Measurements from ENCODE around the gene SERINC2.

DNA sequence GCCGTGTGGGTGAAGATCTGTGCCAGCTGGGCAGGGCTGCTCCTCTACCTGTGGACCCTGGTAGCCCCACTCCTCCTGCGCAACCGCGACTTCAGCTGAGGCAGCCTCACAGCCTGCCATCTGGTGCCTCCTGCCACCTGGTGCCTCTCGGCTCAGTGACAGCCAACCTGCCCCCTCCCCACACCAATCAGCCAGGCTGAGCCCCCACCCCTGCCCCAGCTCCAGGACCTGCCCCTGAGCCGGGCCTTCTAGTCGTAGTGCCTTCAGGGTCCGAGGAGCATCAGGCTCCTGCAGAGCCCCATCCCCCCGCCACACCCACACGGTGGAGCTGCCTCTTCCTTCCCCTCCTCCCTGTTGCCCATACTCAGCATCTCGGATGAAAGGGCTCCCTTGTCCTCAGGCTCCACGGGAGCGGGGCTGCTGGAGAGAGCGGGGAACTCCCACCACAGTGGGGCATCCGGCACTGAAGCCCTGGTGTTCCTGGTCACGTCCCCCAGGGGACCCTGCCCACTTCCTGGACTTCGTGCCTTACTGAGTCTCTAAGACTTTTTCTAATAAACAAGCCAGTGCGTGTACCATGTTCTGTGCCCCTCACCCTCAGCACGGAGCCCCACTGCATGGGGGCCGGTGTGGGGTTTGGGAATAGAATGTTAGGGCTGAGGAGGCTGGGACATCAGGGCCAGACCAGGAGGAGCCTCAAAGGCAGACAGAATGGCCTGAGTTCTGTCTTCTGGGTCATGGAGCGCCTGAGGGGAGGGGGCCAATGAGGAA, 21.3 kb downstream of the SERINC2 start:
- TF ChIP-seq EZH2 (IDR thresholded peaks at IDR 0.05; ENCODE audit: low read length), result no peak
- TF ChIP-seq, protein P1, sequence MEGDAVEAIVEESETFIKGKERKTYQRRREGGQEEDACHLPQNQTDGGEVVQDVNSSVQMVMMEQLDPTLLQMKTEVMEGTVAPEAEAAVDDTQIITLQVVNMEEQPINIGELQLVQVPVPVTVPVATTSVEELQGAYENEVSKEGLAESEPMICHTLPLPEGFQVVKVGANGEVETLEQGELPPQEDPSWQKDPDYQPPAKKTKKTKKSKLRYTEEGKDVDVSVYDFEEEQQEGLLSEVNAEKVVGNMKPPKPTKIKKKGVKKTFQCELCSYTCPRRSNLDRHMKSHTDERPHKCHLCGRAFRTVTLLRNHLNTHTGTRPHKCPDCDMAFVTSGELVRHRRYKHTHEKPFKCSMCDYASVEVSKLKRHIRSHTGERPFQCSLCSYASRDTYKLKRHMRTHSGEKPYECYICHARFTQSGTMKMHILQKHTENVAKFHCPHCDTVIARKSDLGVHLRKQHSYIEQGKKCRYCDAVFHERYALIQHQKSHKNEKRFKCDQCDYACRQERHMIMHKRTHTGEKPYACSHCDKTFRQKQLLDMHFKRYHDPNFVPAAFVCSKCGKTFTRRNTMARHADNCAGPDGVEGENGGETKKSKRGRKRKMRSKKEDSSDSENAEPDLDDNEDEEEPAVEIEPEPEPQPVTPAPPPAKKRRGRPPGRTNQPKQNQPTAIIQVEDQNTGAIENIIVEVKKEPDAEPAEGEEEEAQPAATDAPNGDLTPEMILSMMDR (optimal IDR thresholded peaks at IDR 0.05 in 1 of 3, IDR thresholded peaks at IDR 0.05 in 1 of 3, conservative IDR thresholded peaks at IDR 0.05 in 1 of 3; ENCODE audit: extremely low read depth in 1 of 3, insufficient read depth in 2 of 3, low read length in 3 of 3), result no peak
